Measurements from ENCODE around the gene SKAP2.

SKAP2 gene

GRCh38 chr7:26646336-26647048 is 217.9 kb downstream of the SKAP2 start:
- H3K4me1 ChIP-seq (ENCODE audit: insufficient read depth, low read length), result no peaks in the 10 kb centered on the region
- no peaks in the 10 kb centered on the region for H3K9me3 ChIP-seq (ENCODE audit: low read length)
- no peaks in the 10 kb centered on the region for H3K27me3 ChIP-seq (ENCODE audit: control insufficient read depth in 1 of 2, insufficient read depth in 2 of 2, low read length in 2 of 2)
- H3K27ac ChIP-seq (ENCODE audit: low read depth, low read length), result no peak overlapping the region
- no peak overlapping the region for H3K4me3 ChIP-seq (ENCODE audit: low read depth in 1 of 2, low read length in 2 of 2)
- H3K36me3 ChIP-seq (ENCODE audit: insufficient read depth, low read length), result no peaks in the 10 kb centered on the region
- H3K9ac ChIP-seq (ENCODE audit: low read length), result no peak overlapping the region

- Histone ChIP-seq H3K36me3 (ENCODE audit: insufficient read depth, low read length) (no peaks in the 10 kb centered on the region), H3K9me3 (ENCODE audit: low read length) (no peaks in the 10 kb centered on the region), H3K27ac (ENCODE audit: low read depth, low read length) (no peak overlapping the region), H3K4me3 (ENCODE audit: low read depth in 1 of 2, low read length in 2 of 2) (no peak overlapping the region), H3K27me3 (ENCODE audit: control insufficient read depth in 1 of 2, insufficient read depth in 2 of 2, low read length in 2 of 2) (no peaks in the 10 kb centered on the region), H3K4me1 (ENCODE audit: insufficient read depth, low read length) (no peaks in the 10 kb centered on the region), H3K9ac (ENCODE audit: low read length) (no peak overlapping the region)
Measured at GRCh38 chr7:26645121-26645520, 219.3 kb downstream of the SKAP2 start.

- Histone ChIP-seq H3K9ac (ENCODE audit: low read length) (no peak overlapping the region), H3K27me3 (ENCODE audit: control insufficient read depth in 1 of 2, insufficient read depth in 2 of 2, low read length in 2 of 2) (no peaks in the 10 kb centered on the region), H3K36me3 (ENCODE audit: insufficient read depth, low read length) (no peaks in the 10 kb centered on the region), H3K9me3 (ENCODE audit: low read length) (no peaks in the 10 kb centered on the region), H3K4me1 (ENCODE audit: insufficient read depth, low read length) (no peaks in the 10 kb centered on the region), H3K4me3 (ENCODE audit: low read depth in 1 of 2, low read length in 2 of 2) (no peak overlapping the region), H3K27ac (ENCODE audit: low read depth, low read length) (no peak overlapping the region)
Measured at GRCh38 chr7:26642416-26642815, 222.0 kb downstream of the SKAP2 start.

- Histone ChIP-seq H3K9ac (ENCODE audit: low read length) (no peak overlapping the region), H3K27me3 (ENCODE audit: control insufficient read depth in 1 of 2, insufficient read depth in 2 of 2, low read length in 2 of 2) (no peaks in the 10 kb centered on the region), H3K36me3 (ENCODE audit: insufficient read depth, low read length) (no peaks in the 10 kb centered on the region), H3K27ac (ENCODE audit: low read depth, low read length) (no peak overlapping the region), H3K9me3 (ENCODE audit: low read length) (no peaks in the 10 kb centered on the region), H3K4me3 (ENCODE audit: low read depth in 1 of 2, low read length in 2 of 2) (no peak overlapping the region), H3K4me1 (ENCODE audit: insufficient read depth, low read length) (no peaks in the 10 kb centered on the region)
Measured at GRCh38 chr7:26639695-26640094, 224.7 kb downstream of the SKAP2 start.

- H3K9me3 ChIP-seq (ENCODE audit: low read length), result no peaks in the 10 kb centered on the region
- H3K27ac ChIP-seq (ENCODE audit: low read depth, low read length), result no peak overlapping the region
- no peak overlapping the region for H3K4me3 ChIP-seq (ENCODE audit: low read depth in 1 of 2, low read length in 2 of 2)
- H3K36me3 ChIP-seq (ENCODE audit: insufficient read depth, low read length), result no peaks in the 10 kb centered on the region
- H3K4me1 ChIP-seq (ENCODE audit: insufficient read depth, low read length), result no peaks in the 10 kb centered on the region
- no peak overlapping the region for H3K9ac ChIP-seq (ENCODE audit: low read length)
- H3K27me3 ChIP-seq (ENCODE audit: control insufficient read depth in 1 of 2, insufficient read depth in 2 of 2, low read length in 2 of 2), result no peaks in the 10 kb centered on the region
Measured at GRCh38 chr7:26639111-26639510, 225.3 kb downstream of the SKAP2 start.

- H3K4me1 ChIP-seq (ENCODE audit: insufficient read depth, low read length), result no peaks in the 10 kb centered on the region
- no peaks in the 10 kb centered on the region for H3K27me3 ChIP-seq (ENCODE audit: control insufficient read depth in 1 of 2, insufficient read depth in 2 of 2, low read length in 2 of 2)
- no peak overlapping the region for H3K27ac ChIP-seq (ENCODE audit: low read depth, low read length)
- no peak overlapping the region for H3K9ac ChIP-seq (ENCODE audit: low read length)
- no peak overlapping the region for H3K4me3 ChIP-seq (ENCODE audit: low read depth in 1 of 2, low read length in 2 of 2)
- H3K9me3 ChIP-seq (ENCODE audit: low read length), result no peaks in the 10 kb centered on the region
- H3K36me3 ChIP-seq (ENCODE audit: insufficient read depth, low read length), result no peaks in the 10 kb centered on the region
Measured at GRCh38 chr7:26638140-26638539, 226.2 kb downstream of the SKAP2 start.

GRCh38 chr7:26637610-26638009 is 226.8 kb downstream of the SKAP2 start:
- Histone ChIP-seq H3K4me1 (ENCODE audit: insufficient read depth, low read length) (no peaks in the 10 kb centered on the region), H3K27me3 (ENCODE audit: control insufficient read depth in 1 of 2, insufficient read depth in 2 of 2, low read length in 2 of 2) (no peaks in the 10 kb centered on the region), H3K9me3 (ENCODE audit: low read length) (no peaks in the 10 kb centered on the region), H3K9ac (ENCODE audit: low read length) (no peak overlapping the region), H3K27ac (ENCODE audit: low read depth, low read length) (no peak overlapping the region), H3K36me3 (ENCODE audit: insufficient read depth, low read length) (no peaks in the 10 kb centered on the region), H3K4me3 (ENCODE audit: low read depth in 1 of 2, low read length in 2 of 2) (no peak overlapping the region)

GRCh38 chr7:26636808-26637207 is 227.6 kb downstream of the SKAP2 start:
- Histone ChIP-seq H3K27ac (ENCODE audit: low read depth, low read length) (no peak overlapping the region), H3K27me3 (ENCODE audit: control insufficient read depth in 1 of 2, insufficient read depth in 2 of 2, low read length in 2 of 2) (no peaks in the 10 kb centered on the region), H3K9ac (ENCODE audit: low read length) (no peak overlapping the region), H3K9me3 (ENCODE audit: low read length) (no peaks in the 10 kb centered on the region), H3K4me1 (ENCODE audit: insufficient read depth, low read length) (no peaks in the 10 kb centered on the region), H3K4me3 (ENCODE audit: low read depth in 1 of 2, low read length in 2 of 2) (no peak overlapping the region), H3K36me3 (ENCODE audit: insufficient read depth, low read length) (no peaks in the 10 kb centered on the region)

- Histone ChIP-seq H3K4me1 (ENCODE audit: insufficient read depth, low read length) (no peaks in the 10 kb centered on the region), H3K27me3 (ENCODE audit: control insufficient read depth in 1 of 2, insufficient read depth in 2 of 2, low read length in 2 of 2) (no peaks in the 10 kb centered on the region), H3K9ac (ENCODE audit: low read length) (no peak overlapping the region), H3K4me3 (ENCODE audit: low read depth in 1 of 2, low read length in 2 of 2) (no peak overlapping the region), H3K36me3 (ENCODE audit: insufficient read depth, low read length) (no peaks in the 10 kb centered on the region), H3K27ac (ENCODE audit: low read depth, low read length) (no peak overlapping the region), H3K9me3 (ENCODE audit: low read length) (no peaks in the 10 kb centered on the region)
Measured at GRCh38 chr7:26633557-26633956, 230.8 kb downstream of the SKAP2 start.

- no peaks in the 10 kb centered on the region for H3K36me3 ChIP-seq (ENCODE audit: insufficient read depth, low read length)
- no peaks in the 10 kb centered on the region for H3K27me3 ChIP-seq (ENCODE audit: control insufficient read depth in 1 of 2, insufficient read depth in 2 of 2, low read length in 2 of 2)
- H3K9ac ChIP-seq (ENCODE audit: low read length), result no peak overlapping the region
- H3K27ac ChIP-seq (ENCODE audit: low read depth, low read length), result no peak overlapping the region
- no peaks in the 10 kb centered on the region for H3K4me1 ChIP-seq (ENCODE audit: insufficient read depth, low read length)
- H3K9me3 ChIP-seq (ENCODE audit: low read length), result no peaks in the 10 kb centered on the region
- H3K4me3 ChIP-seq (ENCODE audit: low read depth in 1 of 2, low read length in 2 of 2), result no peak overlapping the region
Measured at GRCh38 chr7:26631601-26632000, 232.8 kb downstream of the SKAP2 start.

GRCh38 chr7:26630941-26631580 is 233.3 kb downstream of the SKAP2 start:
- H3K9me3 ChIP-seq (ENCODE audit: low read length), result no peaks in the 10 kb centered on the region
- H3K4me1 ChIP-seq (ENCODE audit: insufficient read depth, low read length), result no peaks in the 10 kb centered on the region
- H3K36me3 ChIP-seq (ENCODE audit: insufficient read depth, low read length), result no peaks in the 10 kb centered on the region
- no peak overlapping the region for H3K27ac ChIP-seq (ENCODE audit: low read depth, low read length)
- H3K9ac ChIP-seq (ENCODE audit: low read length), result no peak overlapping the region
- H3K4me3 ChIP-seq (ENCODE audit: low read depth in 1 of 2, low read length in 2 of 2), result no peak overlapping the region
- H3K27me3 ChIP-seq (ENCODE audit: control insufficient read depth in 1 of 2, insufficient read depth in 2 of 2, low read length in 2 of 2), result no peaks in the 10 kb centered on the region

GRCh38 chr7:26630361-26630760 is 234.0 kb downstream of the SKAP2 start:
- no peaks in the 10 kb centered on the region for H3K36me3 ChIP-seq (ENCODE audit: insufficient read depth, low read length)
- H3K4me1 ChIP-seq (ENCODE audit: insufficient read depth, low read length), result no peaks in the 10 kb centered on the region
- H3K27me3 ChIP-seq (ENCODE audit: control insufficient read depth in 1 of 2, insufficient read depth in 2 of 2, low read length in 2 of 2), result no peaks in the 10 kb centered on the region
- no peak overlapping the region for H3K4me3 ChIP-seq (ENCODE audit: low read depth in 1 of 2, low read length in 2 of 2)
- no peak overlapping the region for H3K27ac ChIP-seq (ENCODE audit: low read depth, low read length)
- H3K9ac ChIP-seq (ENCODE audit: low read length), result no peak overlapping the region
- H3K9me3 ChIP-seq (ENCODE audit: low read length), result no peaks in the 10 kb centered on the region

Data from muscle layer of colon (tissue), 2 donors.